IMR-90 (cell line): ENCODE measurements around the gene TM4SF1. TPM values are rescaled to one million over a fixed set of nuclear protein-coding genes. Genes with fewer than 3 reads are reported as not detected.

Source experiments
- ATAC-seq: fragments of 200-7000 bp; cut with Tn5 transposase; 2 replicates; pipeline ENCODE4 v1.9.1; 2020; ENCODE audit warnings: low read depth, mild to moderate bottlenecking, moderate library complexity
- BruUV-seq: library from RNA; stranded (reverse); fragments of 400-500 nt; replicated peaks from 2 replicates; lab custom pipeline; 2021; lab: Mats Ljungman, UMichigan
- CTCF ChIA-PET: fragments of 300-600 bp; formaldehyde crosslinking; extraction: SDS; loops from one replicate; lab custom pipeline; 2021; ENCODE audit warnings: antibody characterized with exemption; lab: Yijun Ruan, JAX
- POLR2A ChIA-PET: fragments of 300-600 bp; sonication (Branson Sonifier 250); formaldehyde crosslinking; loops from one replicate; lab custom pipeline; 2022; ENCODE audit warnings: antibody characterized with exemption; ENCODE audit not compliant: unreplicated experiment; lab: Charles Lee
- DNase-seq: peaks from one replicate; pipeline ENCODE4 v3.0.0; 2013
- H2AFZ ChIP-seq: replicated peaks from 2 replicates; pipeline ENCODE3; 2013; ENCODE audit warnings: low read length, mild to moderate bottlenecking; ENCODE audit not compliant: poor library complexity
- H2AK5ac ChIP-seq: 2 replicates; pipeline ENCODE4 v1.6.1; 2013; ENCODE audit warnings: low read depth, low read length, inconsistent platforms
- H2AK9ac ChIP-seq: replicated peaks from 2 replicates; pipeline ENCODE3; 2013; ENCODE audit warnings: mild to moderate bottlenecking, low read depth, low read length, moderate library complexity; ENCODE audit not compliant: poor library complexity
- H2BK120ac ChIP-seq: 2 replicates; pipeline ENCODE4 v1.6.1; 2013; ENCODE audit warnings: low read depth, low read length, inconsistent platforms
- H2BK15ac ChIP-seq: 3 replicates; pipeline ENCODE4 v1.6.1; 2013; ENCODE audit warnings: low read depth, low read length, inconsistent platforms
- H2BK20ac ChIP-seq: 2 replicates; pipeline ENCODE4 v1.6.1; 2013; ENCODE audit warnings: low read depth, mild to moderate bottlenecking, inconsistent platforms, low read length, moderate library complexity
- H2BK5ac ChIP-seq: 2 replicates; pipeline ENCODE4 v1.6.1; 2013; ENCODE audit warnings: mild to moderate bottlenecking, low read depth, low read length, inconsistent platforms; ENCODE audit not compliant: poor library complexity, severe bottlenecking
- H3K14ac ChIP-seq: replicated peaks from 2 replicates; pipeline ENCODE4 v1.6.1; 2013; ENCODE audit warnings: low read depth, low read length, inconsistent platforms
- H3K18ac ChIP-seq: 2 replicates; pipeline ENCODE4 v1.6.1; 2013; ENCODE audit warnings: low read depth, low read length, control low read depth
- H3K23ac ChIP-seq: 2 replicates; pipeline ENCODE4 v1.6.1; 2013; ENCODE audit warnings: low read depth, low read length, inconsistent platforms
- H3K27ac ChIP-seq: 2 replicates; pipeline ENCODE4 v1.5.1; 2013; ENCODE audit warnings: mild to moderate bottlenecking, control low read depth, low read length; ENCODE audit not compliant: insufficient read depth
- H3K27me3 ChIP-seq: 2 replicates; pipeline ENCODE4 v1.6.1; 2013; ENCODE audit warnings: low read length; ENCODE audit not compliant: control insufficient read depth, insufficient read depth
- H3K36me3 ChIP-seq: 2 replicates; pipeline ENCODE4 v1.6.1; 2013; ENCODE audit warnings: low read length, mixed read lengths; ENCODE audit not compliant: control insufficient read depth, insufficient read depth
- H3K4ac ChIP-seq: 2 replicates; pipeline ENCODE4 v1.6.1; 2013; ENCODE audit warnings: low read depth, low read length, inconsistent platforms
- H3K4me1 ChIP-seq: 2 replicates; pipeline ENCODE4 v1.6.1; 2013; ENCODE audit warnings: low read length, mixed read lengths; ENCODE audit not compliant: control insufficient read depth, insufficient read depth
- H3K4me2 ChIP-seq: 2 replicates; pipeline ENCODE4 v1.6.1; 2013; ENCODE audit warnings: low read depth, mild to moderate bottlenecking, control low read depth, low read length, moderate library complexity
- H3K4me3 ChIP-seq: 2 replicates; pipeline ENCODE4 v1.5.1; 2013; ENCODE audit warnings: low read depth, mild to moderate bottlenecking, control low read depth, low read length, moderate library complexity; ENCODE audit not compliant: insufficient read depth
- H3K56ac ChIP-seq: 2 replicates; pipeline ENCODE4 v1.6.1; 2013; ENCODE audit warnings: low read length, inconsistent platforms; ENCODE audit not compliant: insufficient read depth; ENCODE audit errors: extremely low read depth
- H3K79me1 ChIP-seq, 2 experiments: 2 replicates each; pipeline ENCODE4 v1.6.1; 2013; ENCODE audit warnings: low read length in 2 of 2, inconsistent platforms in 1 of 2, low read depth in 1 of 2
- H3K9ac ChIP-seq: 2 replicates; pipeline ENCODE4 v1.6.1; 2013; ENCODE audit warnings: low read depth, low read length, control low read depth
- H3K9me1 ChIP-seq: 2 replicates; pipeline ENCODE4 v1.6.1; 2013; ENCODE audit warnings: low read length, inconsistent platforms; ENCODE audit not compliant: insufficient read depth
- H3K9me3 ChIP-seq: 2 replicates; pipeline ENCODE4 v1.6.1; 2013; ENCODE audit warnings: low read length; ENCODE audit not compliant: control insufficient read depth, insufficient read depth
- H4K20me1 ChIP-seq: 2 replicates; pipeline ENCODE4 v1.6.1; 2013; ENCODE audit warnings: low read length, inconsistent platforms; ENCODE audit not compliant: insufficient read depth
- H4K5ac ChIP-seq: 2 replicates; pipeline ENCODE4 v1.6.1; 2013; ENCODE audit warnings: mild to moderate bottlenecking, low read depth, low read length, control low read depth
- H4K8ac ChIP-seq, 2 experiments: 2 replicates each; pipeline ENCODE4 v1.6.1; 2013; ENCODE audit warnings: low read depth in 2 of 2, low read length in 2 of 2, control low read depth in 1 of 2, inconsistent platforms in 1 of 2
- H4K91ac ChIP-seq: 2 replicates; pipeline ENCODE4 v1.6.1; 2013; ENCODE audit warnings: low read depth, low read length, inconsistent platforms; ENCODE audit not compliant: insufficient read depth
- BHLHE40 ChIP-seq: fragments of 150-350 bp; IDR thresholded peaks from 2 replicates; pipeline ENCODE4 v1.6.1; 2016; ENCODE audit warnings: mild to moderate bottlenecking, low read depth, low read length
- CEBPB ChIP-seq: IDR thresholded peaks from 2 replicates; pipeline ENCODE4 v1.6.1; 2012; ENCODE audit warnings: low read depth, low read length, improper control_type of control experiment
- CHD1 ChIP-seq: IDR thresholded peaks from 2 replicates; pipeline ENCODE4 v1.6.1; 2012; ENCODE audit warnings: low read depth, low read length, improper control_type of control experiment
- FOS ChIP-seq: fragments of 150-350 bp; IDR thresholded peaks from 2 replicates; pipeline ENCODE4 v1.6.1; 2016; ENCODE audit warnings: low read depth, low read length
- MAFK ChIP-seq: IDR thresholded peaks from 2 replicates; pipeline ENCODE4 v1.6.1; 2012; ENCODE audit warnings: low read depth, low read length, improper control_type of control experiment
- MAZ ChIP-seq: IDR thresholded peaks from 2 replicates; pipeline ENCODE4 v1.6.1; 2012; ENCODE audit warnings: low read depth, mild to moderate bottlenecking, low read length, improper control_type of control experiment, moderate library complexity, borderline replicate concordance
- NFE2L2 ChIP-seq: fragments of 150-350 bp; IDR thresholded peaks from 2 replicates; pipeline ENCODE4 v1.6.1; 2016; ENCODE audit warnings: low read depth, mild to moderate bottlenecking, low read length
- POLR2A ChIP-seq: IDR thresholded peaks from 2 replicates; pipeline ENCODE4 v1.6.1; 2012; ENCODE audit warnings: mild to moderate bottlenecking, low read depth, low read length
- RCOR1 ChIP-seq: IDR thresholded peaks from 2 replicates; pipeline ENCODE4 v1.6.1; 2012; ENCODE audit warnings: mild to moderate bottlenecking, low read length, improper control_type of control experiment; ENCODE audit not compliant: insufficient replicate concordance
- RFX5 ChIP-seq: IDR thresholded peaks from 2 replicates; pipeline ENCODE4 v1.8.0; 2012; ENCODE audit warnings: low read depth, mild to moderate bottlenecking, low read length, moderate library complexity
- SMC3 ChIP-seq: fragments of 150-350 bp; IDR thresholded peaks from 2 replicates; pipeline ENCODE4 v1.6.1; 2016; ENCODE audit warnings: low read depth, mild to moderate bottlenecking, antibody characterized with exemption, low read length, moderate library complexity
- dilution Hi-C: fragments of 300-500 bp; cut with HindIII; formaldehyde crosslinking; loops from one replicate; pipeline ENCODE4 v1.14.3; 2018; ENCODE audit warnings: low sequenced_read_pairs; ENCODE audit not compliant: unreplicated experiment
- in situ Hi-C: fragments of 300-500 bp; cut with MboI; formaldehyde crosslinking; loops from 3 replicates; pipeline ENCODE4 v1.14.3; 2019; ENCODE audit warnings: low sequenced_read_pairs, inconsistent platforms, mixed read lengths
- intact Hi-C: fragments of 100-400 bp; cut with micrococcal nuclease; formaldehyde crosslinking; loops from 2 replicates; pipeline ENCODE4 v1.10.0; 2022
- polyA plus RNA-seq, 3 experiments: library from polyadenylated mRNA; depleted of rRNA; stranded (reverse); fragments of >200 nt; gene quantifications; 2 replicates each; pipeline ENCODE4 v1.2.3, GENCODE V29; 2012; ENCODE audit warnings: low replicate concordance in 1 of 3
- total RNA-seq: library from RNA; depleted of rRNA; stranded (reverse); fragments of >200 nt; gene quantifications from 2 replicates; pipeline ENCODE4 v1.2.3, GENCODE V29; 2012
- TF ChIP-seq, protein P1 (sequence below): fragments of 150-350 bp; IDR thresholded peaks from 2 replicates; pipeline ENCODE4 v1.6.1; 2016; ENCODE audit warnings: low read depth, mild to moderate bottlenecking, low read length, moderate library complexity, borderline replicate concordance

TM4SF1 gene
- total and polyA plus RNA-seq, 2 of the 4 experiments (the other 2 are of a cell fraction): 232 to 302 TPM

DNA sequence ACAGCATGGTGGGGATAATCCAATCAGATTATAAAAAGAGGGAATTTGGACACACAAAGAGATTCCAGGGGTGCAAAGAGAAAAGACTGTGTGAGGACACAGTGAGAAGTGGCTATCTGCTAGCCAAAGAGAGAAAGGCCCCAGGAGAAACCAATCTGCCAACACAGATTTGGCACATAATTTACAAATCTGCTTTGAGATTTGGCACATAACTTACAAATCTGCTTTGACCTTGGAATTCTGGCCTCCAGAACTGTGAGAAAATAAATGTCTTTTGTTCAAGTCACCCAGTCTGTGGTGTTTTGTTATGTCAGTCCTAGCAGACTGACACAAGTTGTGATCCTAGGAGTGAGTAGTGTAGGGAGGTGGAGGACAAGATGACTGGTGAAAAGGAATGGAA, 40.5 kb downstream of the TM4SF1 start:
- ChIA-PET CTCF (no interaction called here), POLR2A (no interaction called here)
- Histone ChIP-seq H2AK5ac (peak overlapping the region; percentile 79), H3K4ac (peak overlapping the region; percentile 72; the same call in 1 of the 2 replicates), H3K9me3 (no peaks in the 10 kb centered on the region), H3K36me3 (no peaks in the 10 kb centered on the region), H4K8ac (peak overlapping the region in 1 of 2 experiments; percentile 58; a peak in 1 of 4 replicates), H2AFZ (no peak overlapping the region), H3K79me1 (peaks cover 0 to 3% of the 10 kb centered on the region in 2 experiments; a peak in 1 of 4 replicates), H2BK5ac (no peak overlapping the region), H3K56ac (no peak overlapping the region), H2BK15ac (peak overlapping the region; percentile 83; the same call in 2 of the 3 replicates), H3K18ac (no peak overlapping the region), H3K27me3 (no peaks in the 10 kb centered on the region), H2BK120ac (peak overlapping the region; percentile 83; the same call in 1 of the 2 replicates), H3K9ac (no peak overlapping the region), H3K9me1 (peaks cover 4% of the 10 kb centered on the region; the same call in 1 of the 2 replicates), H4K5ac (no peak overlapping the region), H3K14ac (peak overlapping the region; percentile 70), H3K4me1 (peaks cover 11% of the 10 kb centered on the region), H4K20me1 (no peaks in the 10 kb centered on the region), H4K91ac (peak overlapping the region; percentile 40; the same call in 1 of the 2 replicates), H2AK9ac (no peak overlapping the region), H3K4me3 (no peak overlapping the region), H3K4me2 (no peak overlapping the region), H2BK20ac (peak overlapping the region; percentile 83; the same call in 1 of the 2 replicates), H3K23ac (no peak overlapping the region), H3K27ac (no peak overlapping the region)
- in situ Hi-C loops: loop anchor here (10.0 kb wide), 1 partner anchor 382 kb away; no protein-coding TSS in a partner anchor
- BruUV-seq: no TSS peak
- dilution Hi-C loops: no loop called here
- no peak for TF ChIP-seq RCOR1
- TF ChIP-seq FOS: no peak
- TF ChIP-seq SMC3: no peak
- TF ChIP-seq, protein P1, sequence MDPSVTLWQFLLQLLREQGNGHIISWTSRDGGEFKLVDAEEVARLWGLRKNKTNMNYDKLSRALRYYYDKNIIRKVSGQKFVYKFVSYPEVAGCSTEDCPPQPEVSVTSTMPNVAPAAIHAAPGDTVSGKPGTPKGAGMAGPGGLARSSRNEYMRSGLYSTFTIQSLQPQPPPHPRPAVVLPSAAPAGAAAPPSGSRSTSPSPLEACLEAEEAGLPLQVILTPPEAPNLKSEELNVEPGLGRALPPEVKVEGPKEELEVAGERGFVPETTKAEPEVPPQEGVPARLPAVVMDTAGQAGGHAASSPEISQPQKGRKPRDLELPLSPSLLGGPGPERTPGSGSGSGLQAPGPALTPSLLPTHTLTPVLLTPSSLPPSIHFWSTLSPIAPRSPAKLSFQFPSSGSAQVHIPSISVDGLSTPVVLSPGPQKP: no peak
- TF ChIP-seq NFE2L2: no peak
- no peak for TF ChIP-seq MAZ
- TF ChIP-seq POLR2A: no peak
- TF ChIP-seq BHLHE40: no peak
- TF ChIP-seq RFX5: no peak
- no peak for TF ChIP-seq CHD1
- TF ChIP-seq MAFK: no peak
- no peak for TF ChIP-seq CEBPB
- DNase-seq (no peak), ATAC-seq (no peak)
- intact Hi-C loops: no loop called here
